TTC549 (cell line): Measurements from ENCODE around the gene COPG2.
"Not testable (repeated sequence)": the region's sequence is repeated elsewhere in the genome, so short reads cannot be mapped to it uniquely, and the experiment has no call there.

Experiments
- FAIRE-seq: peaks from 2 replicates; lab custom pipeline; 2012; peaks lifted over from hg19 to GRCh38; lab: Jason Lieb, UNC

Gene COPG2

DNA sequence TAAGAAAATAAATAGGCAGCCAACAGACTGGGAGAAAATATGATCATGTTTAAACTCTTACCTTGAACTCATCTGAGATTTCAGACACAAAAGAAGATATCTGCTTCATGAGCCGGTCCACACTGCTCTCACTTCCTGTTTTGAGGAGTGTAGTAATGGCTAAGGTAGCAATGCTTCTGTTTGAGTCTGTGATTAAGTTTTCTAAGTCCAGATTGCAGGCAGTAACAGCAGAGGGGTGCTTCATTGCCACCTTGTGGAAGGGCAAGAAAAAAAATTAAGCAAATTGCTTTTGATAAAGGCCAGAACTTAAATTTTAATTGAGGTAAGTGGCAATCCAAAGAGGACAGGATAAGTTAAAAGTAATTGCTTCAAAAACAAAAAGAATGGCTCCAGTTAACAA, 107.6 kb downstream of the COPG2 start:
- FAIRE-seq, result no peak

DNA sequence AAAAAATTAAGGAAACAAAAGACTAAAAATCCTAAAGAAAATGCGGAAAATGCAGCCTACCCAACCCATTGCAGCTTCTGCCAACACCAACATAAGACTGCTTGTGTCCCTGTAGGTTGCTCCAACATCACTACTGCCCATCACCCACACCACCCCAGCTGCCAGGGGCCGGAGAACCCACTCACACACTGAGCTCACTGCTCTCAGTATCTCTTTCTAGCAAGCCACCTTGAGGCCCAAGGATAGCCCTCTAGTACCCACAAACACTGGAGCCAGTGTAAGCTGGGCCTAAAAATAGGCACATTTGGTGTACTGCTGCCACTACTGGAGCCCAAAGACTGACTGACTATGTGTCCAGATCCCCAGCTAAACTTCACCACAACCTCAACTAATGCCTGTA, 109.4 kb downstream of the COPG2 start:
- no peak for FAIRE-seq

DNA sequence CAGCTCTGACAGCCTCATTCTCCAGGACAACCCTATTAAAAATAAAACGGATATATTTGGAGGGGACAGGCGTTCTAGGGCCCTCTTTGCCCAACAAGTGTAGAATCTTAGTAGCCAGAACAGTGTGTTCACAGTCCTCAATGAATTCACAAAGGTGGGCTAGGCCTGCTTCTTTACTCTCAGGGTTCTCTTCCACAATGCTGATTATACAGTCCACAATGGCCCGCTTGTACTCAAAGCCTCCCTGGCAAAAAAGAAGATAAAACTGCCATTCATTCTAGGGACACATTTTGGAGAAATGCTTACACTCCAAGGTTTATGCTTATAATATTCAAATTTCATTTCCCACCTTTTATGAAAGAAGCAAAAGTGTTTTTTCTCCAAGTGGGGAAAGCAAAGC, 114.1 kb downstream of the COPG2 start:
- no peak for FAIRE-seq

DNA sequence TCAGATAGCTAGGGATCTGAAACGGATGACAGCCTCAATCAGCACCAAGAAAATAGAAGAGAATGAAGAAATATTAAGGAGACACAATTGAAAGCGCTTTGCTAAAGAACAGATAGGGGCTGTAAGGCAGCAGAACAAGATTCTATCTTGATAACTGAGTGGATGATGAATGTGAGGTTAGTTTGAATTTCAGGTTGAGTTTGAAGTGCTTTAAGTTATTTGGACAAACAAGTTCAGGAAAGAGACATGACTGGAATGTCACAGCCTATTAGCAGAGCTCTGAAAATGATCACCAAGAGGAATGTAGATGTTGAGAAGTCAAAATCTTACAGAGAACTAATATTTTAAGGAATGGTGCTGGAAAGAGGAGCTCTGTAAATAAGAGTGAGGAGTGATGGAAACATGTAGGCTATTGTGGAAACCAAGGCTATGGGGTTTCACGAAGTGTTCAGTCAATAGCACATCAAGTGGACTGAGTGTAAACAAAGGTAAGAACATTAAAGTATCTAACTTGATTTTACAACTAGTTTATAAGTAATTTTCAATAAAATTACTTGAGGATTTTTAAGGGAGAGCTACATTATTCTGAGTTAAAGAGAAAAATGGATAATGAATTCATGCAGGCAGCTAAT, 115.0 kb downstream of the COPG2 start:
- no peak for FAIRE-seq

DNA sequence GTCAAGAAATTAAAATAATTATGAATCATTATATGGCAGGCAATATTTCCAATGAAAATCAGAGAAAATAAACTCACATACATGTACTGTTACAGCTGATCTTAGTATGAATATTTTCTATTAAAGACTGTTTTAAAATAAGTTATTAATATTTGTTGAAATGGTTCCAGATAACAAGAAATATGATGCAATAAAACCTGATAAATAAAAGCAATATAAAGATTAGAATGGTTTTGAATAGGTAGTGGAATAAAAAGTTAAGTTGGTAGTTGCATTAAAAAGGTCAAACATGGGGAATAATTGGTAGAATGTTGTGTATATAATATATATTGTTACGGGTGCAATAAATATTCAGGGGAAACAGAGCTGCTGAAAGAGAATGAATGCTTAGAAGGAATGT, 124.2 kb downstream of the COPG2 start:
- FAIRE-seq, result no peak

DNA sequence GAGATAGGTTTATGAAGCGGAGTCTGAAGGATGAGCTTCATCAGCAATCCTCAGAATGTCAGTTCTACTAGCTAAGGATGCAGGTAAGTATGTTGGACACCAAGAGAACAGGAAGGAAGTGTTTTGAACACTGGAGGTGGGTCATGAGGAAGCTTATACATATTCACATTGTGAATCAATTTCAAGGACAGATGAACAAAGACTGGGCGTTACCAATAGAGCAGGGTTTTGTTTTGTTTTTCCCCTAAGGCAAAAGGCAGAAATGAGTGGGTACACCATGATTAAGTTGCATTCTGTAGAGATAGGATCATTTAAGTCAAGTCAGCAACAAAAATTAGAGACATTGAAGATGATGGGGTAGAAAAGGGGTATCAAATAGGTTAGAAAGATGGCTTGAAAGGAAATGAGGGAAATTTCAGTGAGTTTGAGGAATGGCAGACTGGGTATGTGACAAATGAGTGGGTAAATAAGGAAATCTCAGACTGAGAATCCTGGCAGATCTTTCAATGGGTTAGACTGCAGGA, 125.0 kb downstream of the COPG2 start:
- no peak for FAIRE-seq

DNA sequence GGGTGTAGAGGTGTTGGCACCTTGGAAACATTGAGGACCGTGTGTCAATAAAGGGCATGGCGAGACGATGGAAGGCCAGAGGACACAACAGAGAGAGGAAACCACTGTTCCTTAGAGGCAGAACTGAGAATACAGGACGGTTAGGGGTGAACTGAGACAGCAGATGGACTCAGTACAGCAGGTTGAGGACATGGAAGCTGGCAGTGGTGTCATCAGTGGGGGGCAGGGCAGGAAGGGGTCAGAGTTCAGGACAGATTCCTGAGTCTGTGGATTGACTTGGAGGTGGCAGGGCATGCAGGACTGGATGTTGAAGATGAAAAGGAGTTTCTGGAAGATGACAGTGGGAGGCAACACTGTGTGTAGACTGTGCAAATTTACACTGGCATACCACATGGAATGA, 126.3 kb downstream of the COPG2 start:
- FAIRE-seq, result not testable (repeated sequence)

DNA sequence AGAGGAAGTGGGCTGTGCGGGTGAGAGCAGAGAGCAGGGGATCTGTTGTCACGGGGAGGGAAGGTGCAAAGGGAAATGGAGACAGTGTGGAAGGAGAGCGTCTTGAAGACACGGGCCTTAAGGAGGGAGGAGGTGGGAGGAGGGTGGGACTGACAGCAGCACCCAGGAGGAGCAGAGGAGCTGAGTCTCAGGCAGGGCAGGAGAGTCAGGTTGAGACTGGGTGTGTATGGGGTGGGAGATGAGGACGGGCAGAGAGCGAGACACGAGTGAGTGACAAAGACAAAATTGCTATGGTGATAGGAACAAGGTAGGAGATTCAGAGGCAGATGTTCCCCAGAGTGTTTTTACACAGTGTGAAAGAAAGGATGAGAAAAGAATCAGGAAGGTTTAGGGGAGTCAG, 127.3 kb downstream of the COPG2 start:
- FAIRE-seq, result not testable (repeated sequence)

DNA sequence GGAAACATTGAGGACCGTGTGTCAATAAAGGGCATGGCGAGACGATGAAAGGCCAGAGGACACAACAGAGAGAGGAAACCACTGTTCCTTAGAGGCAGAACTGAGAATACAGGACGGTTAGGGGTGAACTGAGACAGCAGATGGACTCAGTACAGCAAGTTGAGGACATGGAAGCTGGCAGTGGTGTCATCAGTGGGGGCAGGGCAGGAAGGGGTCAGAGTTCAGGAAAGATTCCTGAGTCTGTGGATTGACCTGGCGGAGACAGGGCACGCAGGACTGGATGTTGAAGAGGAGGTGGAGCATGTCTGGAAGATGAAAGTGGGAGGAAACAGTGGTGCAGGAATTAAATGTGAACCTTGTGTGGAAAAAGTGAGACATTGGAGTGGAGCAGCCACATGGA, 130.7 kb downstream of the COPG2 start:
- FAIRE-seq, result not testable (repeated sequence)

DNA sequence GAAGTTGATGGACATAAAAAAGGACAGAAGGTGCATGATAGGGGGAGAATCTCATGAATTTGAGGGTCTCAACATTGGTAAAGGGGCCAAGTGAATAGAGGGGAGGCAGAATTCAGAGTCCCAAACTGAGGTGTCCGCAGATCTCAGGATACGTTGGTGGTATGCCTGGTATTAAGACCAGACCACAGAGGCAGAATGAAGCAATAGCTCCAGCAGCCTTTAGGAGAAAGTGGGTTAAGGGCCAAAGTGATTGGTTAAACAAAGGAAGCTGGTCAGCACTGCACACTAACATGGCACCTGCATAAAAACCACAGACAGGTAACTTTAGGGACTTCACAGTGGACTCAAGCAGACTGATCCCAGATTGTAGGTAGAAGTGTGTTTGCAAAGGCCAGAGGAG, 139.1 kb downstream of the COPG2 start:
- FAIRE-seq, result no peak

DNA sequence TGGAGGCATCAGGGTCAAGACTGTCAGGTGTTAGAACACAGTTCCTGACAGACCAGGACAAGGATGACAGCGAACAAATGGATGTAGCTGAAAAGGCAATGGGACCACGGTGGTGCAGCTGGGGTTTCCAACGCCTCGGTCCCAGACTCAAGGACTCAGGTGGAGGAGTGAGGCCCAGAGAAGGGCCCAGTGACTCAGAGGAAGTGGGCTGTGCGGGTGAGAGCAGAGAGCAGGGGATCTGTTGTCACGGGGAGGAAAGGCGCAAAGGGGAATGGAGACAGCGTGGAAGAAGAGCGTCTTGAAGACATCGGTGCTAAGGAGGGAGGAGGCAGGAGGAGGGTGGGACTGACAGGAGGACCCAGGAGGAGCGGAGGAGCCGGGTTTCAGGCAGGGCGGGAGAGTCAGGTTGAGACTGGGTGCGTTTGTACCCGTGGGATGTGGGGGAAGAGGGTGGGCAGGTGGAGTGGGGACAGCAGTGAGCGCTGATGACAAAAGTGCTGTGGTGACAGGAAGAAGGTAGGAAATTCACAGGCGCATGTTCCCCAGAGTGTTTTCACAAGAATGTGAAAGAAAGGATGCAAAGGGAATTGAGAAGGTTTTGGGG, 140.7 kb downstream of the COPG2 start:
- FAIRE-seq, result not testable (repeated sequence)

DNA sequence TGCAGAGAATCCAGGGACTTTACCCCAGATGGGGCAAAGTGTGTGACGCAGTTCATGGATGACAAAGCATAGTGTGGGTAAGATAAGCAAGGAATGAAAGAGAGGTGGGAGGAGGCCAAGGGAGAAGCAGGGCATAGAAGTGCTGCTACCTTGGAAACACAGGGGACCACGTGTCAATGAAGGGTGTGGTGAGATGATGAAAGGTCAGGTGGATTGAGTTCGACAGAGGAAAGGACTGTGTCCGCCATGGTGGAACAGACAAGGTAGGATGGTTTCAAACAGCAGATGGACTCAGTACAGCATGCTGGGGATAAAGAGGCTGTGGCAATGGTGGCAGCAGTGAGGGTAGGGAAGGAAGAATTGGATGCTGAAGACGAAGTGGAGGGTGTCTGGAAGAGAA, 143.9 kb downstream of the COPG2 start:
- FAIRE-seq, result no peak

DNA sequence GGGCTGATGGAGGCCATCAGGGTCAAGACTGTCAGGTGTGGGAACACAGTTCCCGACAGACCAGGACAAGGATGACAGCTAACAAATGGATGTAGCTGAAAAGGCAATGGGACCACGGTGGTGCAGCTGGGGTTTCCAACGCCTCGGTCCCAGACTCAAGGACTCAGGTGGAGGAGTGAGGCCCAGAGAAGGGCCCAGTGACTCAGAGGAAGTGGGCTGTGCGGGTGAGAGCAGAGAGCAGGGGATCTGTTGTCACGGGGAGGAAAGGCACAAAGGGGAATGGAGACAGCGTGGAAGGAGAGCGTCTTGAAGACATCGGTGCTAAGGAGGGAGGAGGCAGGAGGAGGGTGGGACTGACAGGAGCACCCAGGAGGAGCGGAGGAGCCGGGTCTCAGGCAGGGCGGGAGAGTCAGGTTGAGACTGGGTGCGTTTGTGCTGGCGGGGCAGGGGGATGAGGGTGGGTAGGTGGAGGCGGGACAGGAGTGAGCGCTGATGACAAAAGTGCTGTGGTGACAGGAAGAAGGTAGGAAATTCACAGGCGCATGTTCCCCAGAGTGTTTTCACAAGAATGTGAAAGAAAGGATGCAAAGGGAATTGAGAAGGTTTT, 144.9 kb downstream of the COPG2 start:
- FAIRE-seq, result not testable (repeated sequence)

DNA sequence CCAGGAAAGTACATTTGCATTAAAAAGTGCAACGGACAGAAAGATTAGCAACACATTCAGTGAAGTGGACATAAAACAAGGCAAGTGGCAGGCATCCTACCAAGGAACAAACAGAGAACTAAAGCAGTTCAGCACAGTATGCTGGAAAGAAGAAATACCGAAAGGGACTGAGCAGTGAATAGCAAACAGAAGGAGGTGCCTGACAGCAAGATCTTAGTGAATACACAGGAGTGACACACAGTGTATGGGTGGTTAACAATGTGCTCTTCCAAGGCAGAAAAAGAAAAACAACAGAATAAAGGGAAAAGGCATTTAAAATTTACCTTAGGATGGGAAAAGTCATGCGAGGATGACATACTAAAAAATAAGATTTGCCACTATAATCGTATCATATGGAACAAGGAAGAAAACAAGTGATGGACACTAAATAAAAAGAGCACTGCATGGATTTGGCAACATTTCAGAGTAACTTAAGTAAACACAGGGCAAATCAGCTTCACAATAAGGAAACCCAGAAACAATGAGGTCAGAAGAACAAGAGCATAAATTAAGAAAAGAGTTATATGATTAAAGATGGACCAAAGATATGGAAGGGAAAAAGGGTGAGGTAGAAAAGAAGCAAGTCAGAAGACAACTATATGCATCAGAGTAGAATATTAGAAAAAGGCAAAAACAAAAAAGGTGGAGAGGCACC, 147.1 kb downstream of the COPG2 start:
- no peak for FAIRE-seq

DNA sequence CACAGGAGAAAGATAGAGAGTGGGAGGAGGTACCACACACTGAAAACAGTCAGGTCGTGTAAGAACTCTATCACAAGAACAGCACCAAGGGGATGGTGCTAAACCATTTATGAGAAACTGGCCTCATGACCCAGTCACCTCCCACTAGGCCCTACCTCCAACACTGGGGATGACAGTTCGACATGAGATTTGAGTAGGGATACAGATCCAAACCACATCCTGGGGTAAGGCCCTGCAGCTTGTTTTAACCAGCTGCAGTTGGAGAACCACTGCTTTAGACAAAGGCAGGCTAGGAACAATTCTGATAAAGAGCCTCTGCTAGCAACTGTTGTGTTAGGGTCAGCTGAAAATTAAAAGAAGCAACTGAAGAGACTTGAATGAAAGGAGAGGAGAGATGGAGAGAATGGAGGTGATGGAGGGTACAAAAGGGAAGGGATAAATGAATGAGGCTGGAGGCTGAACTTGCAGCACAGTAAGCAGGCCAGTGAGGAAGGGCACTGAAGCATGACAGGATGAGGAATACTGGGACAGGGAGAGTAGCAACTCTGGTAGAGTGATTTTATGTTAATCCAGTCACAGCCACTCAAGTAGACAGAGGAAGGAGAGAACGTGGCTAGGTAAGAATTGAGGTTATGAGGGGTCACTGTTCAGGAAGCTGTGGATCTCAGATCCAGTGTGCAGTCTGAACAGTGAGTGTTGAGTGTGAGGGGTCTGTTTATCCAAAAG, 153.1 kb downstream of the COPG2 start:
- no peak for FAIRE-seq

DNA sequence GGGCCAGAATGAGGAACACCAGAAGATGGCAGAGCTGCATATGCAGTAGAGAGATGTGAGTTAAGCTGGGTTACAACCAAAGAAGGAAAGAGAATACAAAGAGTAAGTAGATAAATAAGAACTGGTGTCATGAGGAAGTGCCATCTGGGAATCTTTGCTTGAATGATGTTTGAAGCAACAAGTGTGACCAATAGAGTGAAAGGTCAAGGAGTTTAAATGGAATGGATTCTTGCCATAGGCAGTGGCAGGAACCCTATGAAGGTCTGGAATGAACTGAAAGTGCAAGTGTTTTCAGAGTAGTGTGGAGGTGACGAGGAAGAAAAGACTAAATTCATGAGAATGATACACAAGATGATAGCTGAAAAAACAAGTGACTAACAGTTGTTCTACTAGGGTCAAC, 155.1 kb downstream of the COPG2 start:
- FAIRE-seq, result no peak

DNA sequence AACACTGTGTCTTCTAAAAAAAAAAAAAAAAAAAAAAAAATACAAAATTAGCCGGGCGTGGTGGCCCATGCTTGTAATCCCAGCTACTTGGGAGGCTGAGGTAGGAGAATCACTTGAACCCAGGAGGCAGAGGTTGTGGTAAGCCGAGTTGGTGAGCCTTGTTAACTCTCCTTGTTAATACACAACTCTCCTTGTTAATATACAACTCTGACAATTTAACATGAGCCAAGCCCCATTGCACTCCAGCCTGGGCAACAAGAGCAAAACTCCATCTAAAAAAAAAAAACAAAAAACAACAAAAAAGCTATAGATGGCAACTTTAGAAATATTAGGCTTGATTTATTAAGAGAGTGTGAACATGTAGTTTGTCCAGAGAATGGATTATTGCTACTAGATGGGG, 156.5 kb downstream of the COPG2 start:
- not testable (repeated sequence) for FAIRE-seq

DNA sequence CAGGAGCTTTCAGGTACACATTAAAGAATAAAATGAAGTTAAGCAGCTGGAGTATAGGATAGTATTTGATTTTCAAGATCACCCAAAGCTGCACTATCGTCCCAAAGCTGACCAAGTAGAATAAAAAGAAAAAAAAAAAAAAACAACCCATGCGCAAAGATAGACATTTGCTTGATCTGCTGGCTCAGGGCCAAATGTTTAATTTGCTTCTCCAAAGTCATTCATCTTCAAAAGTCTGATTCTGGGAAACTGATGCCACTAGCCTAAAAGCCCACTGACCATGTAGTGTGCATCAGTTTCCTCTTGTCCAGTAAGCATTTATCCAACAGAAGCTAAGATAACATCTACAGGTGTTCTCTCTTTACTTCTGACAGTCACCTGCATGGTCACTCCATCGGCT, 162.2 kb downstream of the COPG2 start:
- no peak for FAIRE-seq

DNA sequence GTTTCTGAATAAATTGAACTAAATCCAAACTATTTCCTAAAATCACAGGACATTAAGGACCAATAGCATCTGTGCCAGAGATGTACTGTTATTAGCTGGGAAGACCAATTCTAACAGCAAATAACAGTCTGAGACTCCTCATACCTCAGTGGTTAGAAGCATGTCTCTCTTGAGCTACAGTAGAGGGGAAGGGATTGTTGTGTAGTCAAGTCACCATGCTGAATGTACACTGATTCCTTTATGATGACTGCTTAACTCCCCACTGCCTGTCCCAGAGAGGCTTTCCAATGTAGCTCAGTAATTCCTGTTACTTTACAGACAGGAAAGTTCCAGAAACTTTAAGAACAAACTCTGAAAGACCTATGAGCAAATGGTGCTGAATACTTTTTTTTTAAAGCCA, 162.8 kb downstream of the COPG2 start:
- FAIRE-seq, result no peak

DNA sequence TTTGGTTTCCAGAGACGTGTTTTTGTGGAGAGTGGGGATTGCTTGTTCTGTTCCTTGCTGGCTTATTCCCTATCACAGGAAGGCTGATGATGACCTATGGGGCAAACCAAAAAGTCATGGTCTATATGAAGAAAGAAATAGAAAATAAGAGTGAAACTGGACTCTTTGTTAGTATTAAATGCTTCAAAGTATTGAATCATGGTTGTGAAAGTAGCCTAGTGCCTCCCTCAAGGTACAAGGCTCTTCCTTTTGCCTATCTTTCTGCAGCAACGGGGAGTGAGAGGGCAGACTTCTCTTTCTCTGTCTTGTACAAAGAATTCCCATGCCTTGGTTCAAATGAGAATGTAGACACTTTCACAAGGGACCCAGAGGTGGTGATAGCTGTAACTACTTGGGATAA, 167.6 kb downstream of the COPG2 start:
- no peak for FAIRE-seq

DNA sequence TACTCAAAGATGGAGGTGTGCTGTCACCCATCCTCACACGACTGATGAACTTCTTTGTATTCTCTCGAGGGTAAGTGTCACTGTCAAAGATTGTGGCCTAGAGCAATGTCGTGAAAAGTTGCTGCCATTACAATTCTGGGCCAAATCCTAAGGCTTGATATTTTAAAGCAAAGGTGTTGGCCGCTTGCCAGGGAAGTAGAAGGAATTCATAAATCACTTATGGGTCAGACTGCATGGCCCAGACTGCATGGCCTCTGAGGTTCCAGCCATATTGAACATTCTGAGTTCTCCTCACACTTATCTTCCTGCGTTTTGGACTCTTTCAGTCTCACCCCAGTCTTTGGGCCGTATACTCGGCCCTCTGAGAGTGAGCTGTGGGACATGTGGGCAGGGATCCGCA, 168.1 kb downstream of the COPG2 start:
- no peak for FAIRE-seq

DNA sequence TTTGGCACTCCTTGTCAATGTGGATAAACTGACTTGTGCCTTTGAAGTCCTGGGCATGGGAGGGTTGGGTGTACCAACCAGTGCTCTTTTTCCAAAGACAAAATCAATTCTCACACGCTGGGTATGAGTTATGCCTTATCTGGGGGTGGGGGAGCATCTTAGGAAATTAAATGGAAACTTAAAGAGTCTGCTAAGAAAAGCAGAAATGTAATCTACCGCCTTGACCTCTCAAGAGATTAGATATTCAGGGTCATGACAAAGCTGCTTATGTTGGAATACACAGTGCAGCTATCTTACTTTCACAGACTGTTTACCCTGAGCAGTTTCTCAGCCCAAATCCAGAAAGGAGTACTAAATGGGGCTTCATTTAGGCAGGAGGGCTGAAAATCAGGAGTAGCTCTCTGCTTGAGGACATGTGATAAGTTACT, 174.1 kb downstream of the COPG2 start:
- no peak for FAIRE-seq
